ENCODE data around the gene RALGAPA2. TPM values are rescaled to one million over a fixed set of nuclear protein-coding genes. Genes with fewer than 3 reads are reported as not detected.

RALGAPA2 gene
- polyA plus RNA-seq, 4 donors, result 17.4 to 24.7 (median 18.6) TPM

GRCh38 chr20:20391115-20391514 is 321.3 kb downstream of the RALGAPA2 start:
- DNase-seq (ENCODE audit: low read depth in 4 of 4, low spot score in 2 of 4), result no peak

GRCh38 chr20:20390393-20390792 is 322.1 kb downstream of the RALGAPA2 start:
- DNase-seq (ENCODE audit: low read depth in 4 of 4, low spot score in 2 of 4), result no peak

GRCh38 chr20:20386192-20386591 is 326.3 kb downstream of the RALGAPA2 start:
- DNase-seq (ENCODE audit: low read depth in 4 of 4, low spot score in 2 of 4), result no peak

DNA sequence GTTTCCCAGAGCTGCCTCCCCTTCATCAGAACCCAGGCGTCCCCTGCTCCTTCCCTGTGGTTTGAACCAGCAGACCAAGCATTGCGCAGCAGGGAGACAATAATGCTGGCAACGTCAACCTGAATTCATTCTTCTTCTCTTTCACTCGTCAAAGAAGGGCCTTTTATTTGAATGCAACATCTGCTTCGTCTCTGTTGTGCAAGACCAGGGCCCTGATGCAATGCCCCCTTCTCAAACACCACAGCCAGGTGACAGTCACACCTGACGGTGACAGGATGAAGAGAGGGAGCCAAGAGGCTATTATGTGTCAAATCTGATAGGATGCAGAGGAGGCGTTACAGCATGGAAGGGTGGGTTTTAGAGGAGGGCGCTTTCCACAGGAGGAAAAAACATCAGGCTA is 336.6 kb downstream of the RALGAPA2 start:
- DNase-seq (ENCODE audit: low read depth in 4 of 4, low spot score in 2 of 4), result no peak

DNA sequence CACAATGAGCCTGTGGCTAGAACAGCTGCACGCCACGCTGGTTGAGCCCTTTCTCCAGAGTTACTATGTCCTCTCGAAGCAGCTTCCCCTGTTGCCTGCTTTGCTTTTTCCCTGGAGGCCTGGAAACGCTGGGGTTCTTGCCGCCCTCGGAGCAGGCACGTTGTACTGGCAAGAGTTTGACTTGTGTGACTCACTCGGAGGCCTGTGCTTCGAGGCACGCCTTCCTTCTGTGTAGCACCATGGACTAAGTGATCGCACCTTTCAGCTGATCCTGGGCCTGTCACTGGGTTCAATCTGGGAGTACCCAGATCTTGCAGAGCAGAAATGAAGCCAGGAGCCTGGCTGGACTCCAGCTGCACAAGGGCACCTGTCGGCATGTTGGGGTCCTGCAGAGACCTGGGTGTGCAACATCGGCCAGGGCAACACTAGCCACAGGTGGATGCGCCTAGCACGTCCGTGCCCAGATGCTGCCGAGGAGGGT is 339.3 kb downstream of the RALGAPA2 start:
- no peak for DNase-seq (ENCODE audit: low read depth in 4 of 4, low spot score in 2 of 4)

GRCh38 chr20:20371681-20372080 is 340.8 kb downstream of the RALGAPA2 start:
- no peak for DNase-seq (ENCODE audit: low read depth in 4 of 4, low spot score in 2 of 4)

GRCh38 chr20:20371083-20371482 is 341.4 kb downstream of the RALGAPA2 start:
- DNase-seq (ENCODE audit: low read depth in 4 of 4, low spot score in 2 of 4), result no peak

GRCh38 chr20:20370094-20370575 is 342.3 kb downstream of the RALGAPA2 start:
- DNase-seq (ENCODE audit: low read depth in 4 of 4, low spot score in 2 of 4), result no peak

DNA sequence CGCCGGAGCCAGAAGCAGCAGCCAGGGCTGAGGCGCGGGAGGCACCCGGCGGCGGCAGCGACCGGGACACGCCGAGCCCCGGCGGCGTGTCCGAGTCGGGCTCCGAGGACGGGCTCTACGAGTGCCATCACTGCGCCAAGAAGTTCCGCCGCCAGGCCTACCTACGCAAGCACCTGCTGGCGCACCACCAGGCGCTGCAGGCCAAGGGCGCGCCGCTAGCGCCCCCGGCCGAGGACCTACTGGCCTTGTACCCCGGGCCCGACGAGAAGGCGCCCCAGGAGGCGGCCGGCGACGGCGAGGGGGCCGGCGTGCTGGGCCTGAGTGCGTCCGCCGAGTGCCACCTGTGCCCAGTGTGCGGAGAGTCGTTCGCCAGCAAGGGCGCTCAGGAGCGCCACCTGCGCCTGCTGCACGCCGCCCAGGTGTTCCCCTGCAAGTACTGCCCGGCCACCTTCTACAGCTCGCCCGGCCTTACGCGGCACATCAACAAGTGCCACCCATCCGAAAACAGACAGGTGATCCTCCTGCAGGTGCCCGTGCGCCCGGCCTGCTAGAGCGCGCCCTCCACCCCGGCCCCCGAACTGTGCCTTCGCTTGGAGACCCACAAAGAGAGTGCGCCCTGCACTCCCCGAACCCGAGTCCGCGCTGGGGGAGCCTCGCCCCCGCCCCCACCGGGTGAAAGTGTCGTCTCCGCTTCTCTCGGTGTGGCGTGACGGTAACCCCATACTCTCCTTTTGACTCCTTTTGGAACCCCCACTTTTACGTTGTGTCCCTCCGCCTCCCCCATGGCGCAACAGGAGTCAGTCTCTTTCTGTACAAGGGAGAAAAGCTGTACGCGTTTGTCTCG is 343.0 kb downstream of the RALGAPA2 start:
- DNase-seq (ENCODE audit: low read depth in 4 of 4, low spot score in 2 of 4), result no peak

GRCh38 chr20:20368418-20369249 is 343.8 kb downstream of the RALGAPA2 start:
- no peak for DNase-seq (ENCODE audit: low read depth in 4 of 4, low spot score in 2 of 4)

DNA sequence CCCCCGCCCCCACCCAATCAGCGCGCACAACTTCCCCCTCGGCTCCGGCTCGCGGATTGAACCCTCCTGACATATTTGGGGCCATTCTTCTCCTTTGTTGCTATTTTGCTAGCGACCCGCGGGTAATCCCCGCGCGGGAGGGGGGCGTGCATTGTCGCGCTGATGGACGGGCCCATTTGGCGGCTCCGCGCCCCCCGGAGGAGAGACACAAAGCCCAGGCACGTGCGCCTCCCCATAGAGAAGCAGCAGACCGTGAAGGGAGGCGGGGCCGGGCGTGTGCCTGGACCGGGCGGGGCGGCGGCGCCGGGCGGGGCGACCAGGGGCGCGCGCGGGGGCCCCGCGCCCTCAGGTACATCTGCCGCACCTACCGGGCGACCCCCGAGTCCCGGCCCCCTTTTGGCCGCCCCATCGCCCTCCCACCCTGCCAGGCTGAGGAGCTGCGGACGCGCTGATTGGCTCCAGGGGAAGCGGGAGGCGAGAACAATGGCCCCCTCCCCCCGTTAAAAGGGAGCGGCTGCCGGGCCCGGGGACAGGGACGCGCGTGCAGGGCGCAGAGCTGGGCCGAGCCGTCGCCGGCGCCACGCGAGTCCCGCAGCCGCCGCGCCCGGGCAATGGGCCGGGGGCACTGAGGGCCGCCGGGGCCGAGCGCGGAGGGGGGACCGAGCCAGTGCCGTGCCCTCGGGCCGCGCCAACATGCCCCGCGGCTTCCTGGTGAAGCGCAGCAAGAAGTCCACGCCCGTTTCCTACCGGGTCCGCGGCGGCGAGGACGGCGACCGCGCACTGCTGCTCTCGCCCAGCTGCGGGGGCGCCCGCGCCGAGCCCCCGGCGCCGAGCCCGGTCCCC is 344.6 kb downstream of the RALGAPA2 start, which contains the start of gene INSM1:
Gene INSM1, plus strand, starts transcription at position 530 of the 843 bp plus-strand sequence. Its CDS starts 164 bp downstream, at position 694.
- DNase-seq (ENCODE audit: low read depth in 4 of 4, low spot score in 2 of 4), result no peak

- no peak for DNase-seq (ENCODE audit: low read depth in 4 of 4, low spot score in 2 of 4)
Measured at GRCh38 chr20:20366876-20367574, 345.4 kb downstream of the RALGAPA2 start.

GRCh38 chr20:20366551-20366875 is 345.9 kb downstream of the RALGAPA2 start:
- DNase-seq (ENCODE audit: low read depth in 4 of 4, low spot score in 2 of 4), result no peak

GRCh38 chr20:20365480-20366161 is 346.8 kb downstream of the RALGAPA2 start:
- no peak for DNase-seq (ENCODE audit: low read depth in 4 of 4, low spot score in 2 of 4)

DNA sequence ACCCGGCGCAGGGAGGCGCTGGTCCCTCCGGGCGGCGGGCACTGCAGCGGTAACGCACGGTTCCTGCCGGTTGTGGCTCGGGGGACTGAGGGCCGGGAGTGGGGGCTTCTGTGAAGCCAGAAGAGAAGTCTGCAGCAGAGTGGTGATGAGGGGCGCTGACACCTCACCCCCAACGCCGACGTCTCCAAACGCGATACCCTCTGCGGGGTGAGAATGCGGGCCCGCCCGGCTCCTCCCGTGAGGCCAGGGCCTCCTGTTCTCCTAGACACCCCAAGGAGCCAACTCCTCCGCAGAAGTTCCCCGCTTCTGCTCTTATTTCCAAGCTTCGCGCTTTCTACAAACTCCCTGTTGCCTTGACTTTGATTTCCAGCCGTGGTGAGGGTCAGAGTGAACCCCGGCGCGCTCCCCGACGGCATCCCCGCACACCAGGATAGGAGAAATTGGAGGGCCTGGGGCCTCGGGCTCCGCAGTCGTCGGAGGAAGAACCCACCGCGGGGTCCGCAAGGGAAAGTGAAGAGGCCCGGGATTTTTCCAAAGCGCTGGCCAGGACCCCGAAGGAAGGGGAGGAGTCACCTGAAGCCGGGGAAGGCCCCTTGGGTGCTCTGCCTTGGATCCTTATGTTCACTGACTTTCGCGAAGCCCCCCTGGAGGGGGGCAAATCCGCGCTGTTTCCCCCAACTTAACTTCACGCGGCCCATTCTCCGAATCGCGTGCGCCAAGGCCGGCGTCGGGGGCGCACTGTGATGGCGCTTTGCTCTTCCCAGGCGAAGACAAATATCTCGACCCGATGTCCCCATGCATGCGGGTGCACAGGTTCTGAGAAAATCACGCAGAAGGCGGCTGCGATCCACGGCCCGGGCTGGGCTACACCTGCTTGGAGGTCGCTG is 347.6 kb downstream of the RALGAPA2 start:
- DNase-seq (ENCODE audit: low read depth in 4 of 4, low spot score in 2 of 4), result no peak

- no peak for DNase-seq (ENCODE audit: low read depth in 4 of 4, low spot score in 2 of 4)
Measured at GRCh38 chr20:20363799-20364592, 348.4 kb downstream of the RALGAPA2 start.

GRCh38 chr20:20363434-20363798 is 349.0 kb downstream of the RALGAPA2 start:
- DNase-seq (ENCODE audit: low read depth in 4 of 4, low spot score in 2 of 4), result no peak
